PC-9 (cell line): Measurements from ENCODE around the gene LYSMD3. TPM values are rescaled to one million over a fixed set of nuclear protein-coding genes. Genes with fewer than 3 reads are reported as not detected.

Source experiments
- BruUV-seq: library from RNA; stranded (reverse); fragments of 400-500 nt; replicated peaks from 2 replicates; lab custom pipeline; 2021; lab: Mats Ljungman, UMichigan
- CTCF ChIA-PET: fragments of 300-600 bp; sonication (Branson Sonifier 250); formaldehyde crosslinking; loops from one replicate; lab custom pipeline; 2022; ENCODE audit warnings: antibody characterized with exemption; lab: Charles Lee
- POLR2A ChIA-PET: fragments of 300-600 bp; sonication (Branson Sonifier 250); formaldehyde crosslinking; loops from one replicate; lab custom pipeline; 2022; ENCODE audit warnings: antibody characterized with exemption; ENCODE audit not compliant: unreplicated experiment; lab: Charles Lee
- DNase-seq, 2 experiments: peaks; one replicate each; pipeline versions ENCODE4 v3.0.0 to v3.0.0-alpha.2; 2015 to 2022; ENCODE audit warnings: mixed read lengths in 1 of 2
- H2AFZ ChIP-seq: fragments of 200-600 bp; sonication (generic); 2 replicates; pipeline ENCODE4 v1.8.1; 2017; ENCODE audit warnings: antibody characterized with exemption
- H3F3A ChIP-seq: fragments of 200-600 bp; sonication (generic); 2 replicates; pipeline ENCODE4 v1.8.1; 2017; ENCODE audit warnings: antibody characterized with exemption, mild to moderate bottlenecking, low read depth; ENCODE audit not compliant: insufficient read depth
- H3K27ac ChIP-seq: fragments of 200-600 bp; sonication (generic); 2 replicates; pipeline ENCODE4 v1.6.1; 2016; ENCODE audit warnings: mixed run types
- H3K27me3 ChIP-seq: fragments of 200-600 bp; sonication (generic); 2 replicates; pipeline ENCODE4 v1.6.1; 2016; ENCODE audit warnings: low read depth, mixed run types; ENCODE audit not compliant: insufficient read depth
- H3K36me3 ChIP-seq: fragments of 200-600 bp; sonication (generic); 2 replicates; pipeline ENCODE4 v1.6.1; 2016; ENCODE audit warnings: low read depth, mixed run types
- H3K4me1 ChIP-seq: fragments of 200-600 bp; sonication (generic); replicated peaks from 2 replicates; pipeline ENCODE4 v1.6.1; 2016; ENCODE audit warnings: mixed run types; ENCODE audit not compliant: insufficient read depth
- H3K4me2 ChIP-seq: fragments of 200-600 bp; sonication (generic); 2 replicates; pipeline ENCODE4 v1.6.1; 2017; ENCODE audit warnings: mixed run types
- H3K4me3 ChIP-seq: fragments of 200-600 bp; sonication (generic); 2 replicates; pipeline ENCODE4 v1.6.1; 2016; ENCODE audit warnings: mixed run types
- H3K79me2 ChIP-seq: fragments of 200-600 bp; sonication (generic); 2 replicates; pipeline ENCODE4 v1.6.1; 2017; ENCODE audit warnings: low read depth, mixed run types
- H3K9me2 ChIP-seq: fragments of 200-600 bp; sonication (generic); 2 replicates; pipeline ENCODE4 v1.8.1; 2017; ENCODE audit warnings: mild to moderate bottlenecking; ENCODE audit not compliant: insufficient read depth
- H3K9me3 ChIP-seq: fragments of 200-600 bp; sonication (generic); 2 replicates; pipeline ENCODE4 v1.8.1; 2016; ENCODE audit warnings: low read depth; ENCODE audit not compliant: insufficient read depth
- H4K20me1 ChIP-seq: fragments of 200-600 bp; sonication (generic); 2 replicates; pipeline ENCODE4 v1.8.1; 2017; ENCODE audit not compliant: insufficient read depth
- EZH2 ChIP-seq: fragments of 200-600 bp; sonication (generic); IDR thresholded peaks from 2 replicates; pipeline ENCODE4 v1.8.0; 2017; ENCODE audit warnings: antibody characterized with exemption, low read depth
- intact Hi-C: fragments of 100-400 bp; cut with micrococcal nuclease; formaldehyde crosslinking; loops from one replicate; pipeline ENCODE4 v1.10.0; 2022; ENCODE audit not compliant: unreplicated experiment
- total RNA-seq: library from RNA; stranded (reverse); gene quantifications from 2 replicates; pipeline ENCODE4 v1.2.3, GENCODE V29; 2021
- TF ChIP-seq, protein P1 (sequence below): fragments of 200-600 bp; sonication (generic); conservative IDR thresholded peaks from 2 replicates; pipeline ENCODE4 v1.6.1; 2017; ENCODE audit warnings: mixed run types, antibody characterized with exemption, mild to moderate bottlenecking, moderate library complexity

LYSMD3 gene
- total RNA-seq, 1 experiment from 2014 or later = 10.6 TPM

DNA sequence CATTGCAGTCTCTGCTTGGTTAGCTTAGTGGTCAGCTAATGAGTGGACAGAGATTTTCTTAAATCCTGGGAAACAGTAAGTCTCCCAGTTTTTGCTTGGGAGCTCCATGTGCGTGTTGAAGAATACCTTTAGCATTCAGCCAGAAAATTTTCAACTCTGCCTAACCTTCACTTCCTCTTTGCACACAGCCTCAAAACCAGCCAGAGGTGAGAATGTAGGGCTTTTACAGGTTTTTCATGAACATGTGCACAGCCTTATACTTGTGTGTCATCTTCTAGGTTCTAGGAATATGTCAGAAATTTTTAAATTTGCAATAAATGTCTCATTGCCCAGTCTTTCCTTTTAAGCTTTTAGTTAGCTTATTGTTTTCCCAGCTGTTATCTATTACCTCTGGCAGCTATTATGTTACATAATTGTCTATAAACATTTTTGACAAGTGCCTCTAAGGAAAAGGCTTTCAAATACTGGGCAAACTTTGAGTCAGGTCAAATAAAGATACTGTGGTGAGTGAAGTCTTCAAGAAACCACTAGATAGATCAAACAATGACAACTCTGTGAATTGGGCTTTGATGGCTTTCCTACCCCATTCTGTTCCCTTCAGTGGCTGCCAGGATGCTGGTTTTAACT lies 41.9 kb upstream of the LYSMD3 start:
- no TSS peak for BruUV-seq
- Histone ChIP-seq H3K27me3 (no peaks in the 10 kb centered on the region), H2AFZ (no peak overlapping the region), H3K4me1 (no peaks in the 10 kb centered on the region), H3K27ac (no peak overlapping the region), H3K4me2 (no peak overlapping the region), H3K79me2 (no peaks in the 10 kb centered on the region), H3K36me3 (no peaks in the 10 kb centered on the region), H3F3A (no peaks in the 10 kb centered on the region), H4K20me1 (no peaks in the 10 kb centered on the region), H3K4me3 (no peak overlapping the region), H3K9me2 (no peaks in the 10 kb centered on the region), H3K9me3 (peaks cover 5% of the 10 kb centered on the region; the same call in 1 of the 2 replicates)
- DNase-seq = peak in 1 of 2 experiments; percentile 36
- TF ChIP-seq, protein P1, sequence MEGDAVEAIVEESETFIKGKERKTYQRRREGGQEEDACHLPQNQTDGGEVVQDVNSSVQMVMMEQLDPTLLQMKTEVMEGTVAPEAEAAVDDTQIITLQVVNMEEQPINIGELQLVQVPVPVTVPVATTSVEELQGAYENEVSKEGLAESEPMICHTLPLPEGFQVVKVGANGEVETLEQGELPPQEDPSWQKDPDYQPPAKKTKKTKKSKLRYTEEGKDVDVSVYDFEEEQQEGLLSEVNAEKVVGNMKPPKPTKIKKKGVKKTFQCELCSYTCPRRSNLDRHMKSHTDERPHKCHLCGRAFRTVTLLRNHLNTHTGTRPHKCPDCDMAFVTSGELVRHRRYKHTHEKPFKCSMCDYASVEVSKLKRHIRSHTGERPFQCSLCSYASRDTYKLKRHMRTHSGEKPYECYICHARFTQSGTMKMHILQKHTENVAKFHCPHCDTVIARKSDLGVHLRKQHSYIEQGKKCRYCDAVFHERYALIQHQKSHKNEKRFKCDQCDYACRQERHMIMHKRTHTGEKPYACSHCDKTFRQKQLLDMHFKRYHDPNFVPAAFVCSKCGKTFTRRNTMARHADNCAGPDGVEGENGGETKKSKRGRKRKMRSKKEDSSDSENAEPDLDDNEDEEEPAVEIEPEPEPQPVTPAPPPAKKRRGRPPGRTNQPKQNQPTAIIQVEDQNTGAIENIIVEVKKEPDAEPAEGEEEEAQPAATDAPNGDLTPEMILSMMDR = no peak
- TF ChIP-seq EZH2 = no peak
- CTCF ChIA-PET = interaction anchor here (0.6 kb wide), 1 partner anchor 1927 kb away, joined by 3 read pairs; no protein-coding TSS in a partner anchor
- POLR2A ChIA-PET = no interaction called here
- intact Hi-C loops = no loop called here

DNA sequence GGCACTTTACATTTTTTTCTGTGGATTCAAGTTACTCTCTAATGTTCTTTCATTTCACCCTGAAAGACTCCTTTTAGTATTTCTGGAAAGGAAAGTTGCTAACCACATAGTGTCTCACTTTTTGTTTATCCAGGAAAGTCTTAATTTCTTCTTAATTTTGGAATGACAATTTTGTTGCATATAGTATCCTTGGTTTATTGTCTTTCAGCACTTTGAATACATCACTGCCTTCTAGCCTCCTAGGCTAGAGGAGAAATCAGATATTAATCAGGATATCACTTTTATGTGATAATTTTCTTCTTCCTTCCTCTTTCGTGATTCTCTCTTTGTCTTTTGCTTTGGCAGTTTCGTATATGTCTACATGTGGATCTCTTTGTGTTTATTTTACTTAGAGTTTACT lies 40.6 kb upstream of the LYSMD3 start:
- H3K9me3 ChIP-seq = peaks cover 5% of the 10 kb centered on the region; the same call in 1 of the 2 replicates
- TF ChIP-seq, protein P1 = no peak
- TF ChIP-seq EZH2 = no peak
- no TSS peak for BruUV-seq
- no peaks in the 10 kb centered on the region for H3F3A ChIP-seq
- no peaks in the 10 kb centered on the region for H4K20me1 ChIP-seq
- H3K36me3 ChIP-seq = no peaks in the 10 kb centered on the region
- H3K4me1 ChIP-seq = no peaks in the 10 kb centered on the region
- H3K4me2 ChIP-seq = no peak overlapping the region
- H3K79me2 ChIP-seq = no peaks in the 10 kb centered on the region
- no peak overlapping the region for H2AFZ ChIP-seq
- no peak overlapping the region for H3K4me3 ChIP-seq
- no peak for DNase-seq
- H3K27me3 ChIP-seq = no peaks in the 10 kb centered on the region
- no peaks in the 10 kb centered on the region for H3K9me2 ChIP-seq
- POLR2A ChIA-PET = no interaction called here
- CTCF ChIA-PET = no interaction called here
- intact Hi-C loops = no loop called here
- H3K27ac ChIP-seq = no peak overlapping the region

DNA sequence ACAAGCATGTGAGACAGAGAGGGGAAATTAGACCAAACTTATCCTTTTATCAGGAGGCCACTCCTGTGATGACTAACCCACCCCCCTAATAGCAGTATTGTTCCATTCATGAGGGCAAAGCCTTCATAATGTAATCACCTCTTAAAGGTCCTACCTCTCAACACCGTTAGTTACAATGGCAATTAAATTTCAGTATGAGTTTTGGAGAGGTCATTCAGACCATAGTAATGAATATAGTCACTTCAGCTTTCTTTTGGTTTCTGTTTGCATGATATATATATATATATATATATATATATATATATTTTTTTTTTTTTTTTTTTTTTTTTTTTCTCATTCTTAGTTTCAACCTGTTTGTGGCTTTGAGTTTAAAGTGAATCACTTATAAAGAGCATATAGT lies 39.7 kb upstream of the LYSMD3 start:
- no peak overlapping the region for H3K27ac ChIP-seq
- no peak overlapping the region for H3K4me3 ChIP-seq
- ChIA-PET CTCF (no interaction called here), POLR2A (no interaction called here)
- H3K27me3 ChIP-seq = no peaks in the 10 kb centered on the region
- DNase-seq = no peak
- H3K9me3 ChIP-seq = peaks cover 5% of the 10 kb centered on the region; the same call in 1 of the 2 replicates
- no peaks in the 10 kb centered on the region for H4K20me1 ChIP-seq
- no peak overlapping the region for H3K4me2 ChIP-seq
- no peaks in the 10 kb centered on the region for H3K9me2 ChIP-seq
- H3K36me3 ChIP-seq = no peaks in the 10 kb centered on the region
- H3K4me1 ChIP-seq = no peaks in the 10 kb centered on the region
- intact Hi-C loops = no loop called here
- TF ChIP-seq, protein P1 = no peak
- no peak for TF ChIP-seq EZH2
- H3F3A ChIP-seq = no peaks in the 10 kb centered on the region
- no peaks in the 10 kb centered on the region for H3K79me2 ChIP-seq
- H2AFZ ChIP-seq = no peak overlapping the region
- no TSS peak for BruUV-seq
